Left lung (tissue), 10 donors: ENCODE measurements around the gene C1QTNF1. TPM values are rescaled to one million over a fixed set of nuclear protein-coding genes. Genes with fewer than 3 reads are reported as not detected.
"Not testable (repeated sequence)": the region's sequence is repeated elsewhere in the genome, so short reads cannot be mapped to it uniquely, and the experiment has no call there.

ENCODE experiments used
- ATAC-seq: fragments of 200-7000 bp; cut with Tn5 transposase; one replicate; pipeline ENCODE4 v1.9.1; 2020; ENCODE audit warnings: moderate library complexity
- DNase-seq, 4 donors: peaks; one replicate each; pipeline ENCODE4 v3.0.0-alpha.2; 2013 to 2020
- H3K27ac ChIP-seq, 2 donors: fragments of 200-600 bp; sonication (generic) in 1 of 2; one replicate each; pipeline versions ENCODE4 v1.5.0 to v1.8.0; 2020 to 2021
- H3K27me3 ChIP-seq, 2 donors: fragments of 200-600 bp; sonication (generic) in 1 of 2; one replicate each; pipeline versions ENCODE4 v1.5.0 to v1.8.0; 2020 to 2021
- H3K36me3 ChIP-seq, 2 donors: fragments of 200-600 bp; sonication (generic) in 1 of 2; one replicate each; pipeline versions ENCODE4 v1.5.0 to v1.8.0; 2020 to 2021
- H3K4me1 ChIP-seq, 2 donors: fragments of 200-600 bp; one replicate each; pipeline ENCODE4 v1.8.0; 2021
- H3K4me3 ChIP-seq, 2 donors: fragments of 200-600 bp; sonication (generic) in 1 of 2; one replicate each; pipeline versions ENCODE4 v1.5.0 to v1.8.0; 2020 to 2021; ENCODE audit warnings: mild to moderate bottlenecking in 1 of 2
- H3K9me3 ChIP-seq, 2 donors: fragments of 200-600 bp; sonication (generic) in 1 of 2; one replicate each; pipeline versions ENCODE4 v1.5.0 to v1.8.0; 2020 to 2021
- CTCF ChIP-seq, 2 donors: fragments of 200-600 bp; sonication (generic) in 1 of 2; IDR thresholded peaks; one replicate each; pipeline versions ENCODE4 v1.5.0 to v1.8.0; 2021; ENCODE audit warnings: antibody characterized with exemption in 2 of 2
- intact Hi-C, 2 donors: fragments of 100-400 bp; cut with DNase I; formaldehyde crosslinking; loops; one replicate each; pipeline versions ENCODE4 v1.11.2 to v1.14.2; 2022
- polyA plus RNA-seq, 6 donors: library from polyadenylated mRNA; unstranded; fragments of 120-200 nt; gene quantifications; one replicate each; pipeline ENCODE4 v1.2.1, GENCODE V29; 2013; ENCODE audit not compliant: insufficient read length in 6 of 6
- total RNA-seq, 2 donors: library from RNA; stranded (reverse); fragmentation: NEBNext Ultra II Directional; extraction: Animal tissue kit (Norgen Biotek cat#: 25700); gene quantifications; one replicate each; pipeline ENCODE4 v1.2.1, GENCODE V29; 2021
- donor health status: DM: no; HTN: yes; CAD: no.
- donor health status: DM: no; HTN: no; CAD: no.

C1QTNF1 gene
- total and polyA plus RNA-seq, 8 donors = 1.4 to 31.4 (median 2.2) TPM

DNA sequence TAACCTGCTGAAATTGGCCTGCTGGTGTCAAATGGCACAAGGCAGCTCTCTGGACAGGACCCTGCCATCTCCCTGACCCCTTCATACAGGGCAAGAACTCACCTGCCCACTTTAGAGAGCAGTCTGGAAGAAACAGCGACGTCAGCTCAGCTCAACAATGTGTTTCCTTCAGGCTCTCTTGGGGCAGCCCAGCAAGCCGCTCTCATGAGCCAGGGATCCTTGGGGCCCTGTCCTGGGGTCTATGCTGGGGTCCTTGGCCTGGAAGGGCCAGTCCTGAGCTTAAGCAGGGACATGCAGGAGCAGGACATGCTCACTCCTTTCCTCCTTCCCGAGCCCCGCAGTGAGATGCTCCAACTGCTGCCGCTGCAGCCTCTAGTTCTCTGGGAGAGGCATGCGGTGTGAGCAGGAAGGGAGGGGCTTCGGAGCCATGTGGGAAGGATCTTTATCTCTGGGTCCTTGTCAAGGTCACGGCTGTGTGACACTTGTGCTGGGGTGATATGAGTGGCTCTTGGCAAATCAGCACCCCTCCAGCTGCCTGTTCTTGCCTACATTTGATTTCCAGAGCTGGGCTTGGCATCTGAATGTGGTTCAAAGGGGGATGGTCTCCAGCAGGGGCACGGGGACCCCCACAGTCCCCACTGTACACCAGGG is 3.4 kb downstream of the C1QTNF1 start:
- DNase-seq (no peak), ATAC-seq (no peak)
- Histone ChIP-seq H3K27ac (no peak overlapping the region), H3K27me3 (peaks cover 0 to 81% of the 10 kb centered on the region in 2 donors), H3K9me3 (no peaks in the 10 kb centered on the region), H3K4me1 (peaks cover 30 to 55% of the 10 kb centered on the region in 2 donors), H3K4me3 (no peak overlapping the region), H3K36me3 (no peaks in the 10 kb centered on the region)
- TF ChIP-seq CTCF (IDR thresholded peaks at IDR 0.05) = no peak
- intact Hi-C loops = no loop called here

DNA sequence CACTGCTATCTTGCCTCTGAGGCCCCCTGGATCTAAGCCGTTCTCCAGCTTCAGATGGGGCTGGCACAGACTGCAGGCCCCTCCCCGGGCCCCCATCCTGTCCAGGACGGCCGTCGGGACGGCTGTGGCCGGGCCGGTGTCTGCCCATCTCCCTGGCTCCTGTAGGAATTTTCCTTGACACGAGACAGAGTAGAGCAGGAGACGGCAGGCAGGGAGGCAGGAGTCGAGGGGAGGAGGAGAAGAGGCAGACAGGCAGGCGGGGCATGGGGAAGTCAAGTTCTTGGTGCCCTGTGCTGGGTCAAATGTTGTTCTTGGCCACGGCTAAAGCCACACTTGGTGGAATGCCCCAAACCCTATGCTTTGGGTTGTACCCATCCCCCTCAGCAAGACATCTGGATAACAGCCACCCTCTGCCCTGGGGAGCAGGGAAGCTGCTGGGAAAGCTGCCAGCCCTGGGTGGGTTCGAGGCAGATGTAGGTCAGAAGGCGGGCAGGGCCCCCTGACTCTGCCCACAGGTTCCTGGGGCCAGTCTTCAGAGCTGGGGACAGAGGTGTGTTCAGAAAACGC is 4.0 kb downstream of the C1QTNF1 start:
- Histone ChIP-seq H3K27me3 (peaks cover 0 to 74% of the 10 kb centered on the region in 2 donors), H3K9me3 (no peaks in the 10 kb centered on the region), H3K27ac (no peak overlapping the region), H3K4me3 (no peak overlapping the region), H3K4me1 (peaks cover 26 to 49% of the 10 kb centered on the region in 2 donors), H3K36me3 (no peaks in the 10 kb centered on the region)
- no peak for DNase-seq
- TF ChIP-seq CTCF (IDR thresholded peaks at IDR 0.05) = no peak
- ATAC-seq = no peak
- intact Hi-C loops = no loop called here

DNA sequence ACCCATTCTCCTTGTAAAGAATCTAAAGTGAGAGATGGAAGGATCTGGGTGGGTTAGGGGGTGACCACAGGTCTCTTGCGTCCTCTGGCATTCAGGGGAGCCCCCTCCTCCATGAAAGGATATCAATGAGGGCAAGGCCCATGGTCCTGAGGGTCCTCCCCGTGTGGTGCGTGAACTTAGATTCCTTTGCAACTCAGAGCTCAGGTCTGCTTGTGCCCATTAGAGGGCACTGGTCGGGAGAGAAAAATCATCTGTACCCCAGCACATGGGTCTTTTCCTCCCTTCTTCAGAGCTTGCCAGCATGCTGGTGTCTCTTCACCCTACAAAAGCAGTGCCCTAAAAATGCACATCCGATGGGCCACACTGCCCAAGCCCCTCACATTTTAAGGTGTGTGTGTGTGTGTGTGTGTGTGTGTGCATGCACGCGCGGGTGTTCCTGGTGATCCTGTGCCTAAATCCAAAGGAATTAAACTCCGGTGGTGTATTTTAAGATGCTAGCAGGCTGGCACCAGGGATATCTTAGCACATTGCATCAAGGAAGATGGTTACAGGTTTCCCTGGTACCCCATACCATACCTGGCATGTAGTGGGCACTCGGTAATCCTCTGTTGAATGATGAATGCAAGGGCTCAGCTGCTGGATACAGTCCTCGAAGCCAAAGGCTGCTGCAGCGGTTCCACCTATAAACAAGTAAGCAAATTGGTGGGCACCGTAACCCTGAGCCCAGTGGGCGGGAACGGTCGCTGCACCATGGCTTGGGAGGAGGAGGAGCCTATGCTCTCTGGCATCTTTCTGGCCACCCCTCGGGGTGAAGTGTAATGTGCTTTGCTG is 4.7 kb downstream of the C1QTNF1 start:
- Histone ChIP-seq H3K9me3 (no peaks in the 10 kb centered on the region), H3K27me3 (peaks cover 0 to 67% of the 10 kb centered on the region in 2 donors), H3K4me3 (no peak overlapping the region), H3K4me1 (peaks cover 26 to 42% of the 10 kb centered on the region in 2 donors), H3K27ac (no peak overlapping the region), H3K36me3 (no peaks in the 10 kb centered on the region)
- intact Hi-C loops = no loop called here
- TF ChIP-seq CTCF (IDR thresholded peaks at IDR 0.05) = no peak
- DNase-seq (no peak), ATAC-seq (no peak)

GRCh38 chr17:79029327-79030009 is 5.5 kb downstream of the C1QTNF1 start:
- Histone ChIP-seq H3K4me1 (peaks cover 28 to 34% of the 10 kb centered on the region in 2 donors), H3K9me3 (no peaks in the 10 kb centered on the region), H3K27me3 (peaks cover 0 to 60% of the 10 kb centered on the region in 2 donors), H3K27ac (no peak overlapping the region), H3K36me3 (no peaks in the 10 kb centered on the region), H3K4me3 (no peak overlapping the region)
- no peak for TF ChIP-seq CTCF (IDR thresholded peaks at IDR 0.05)
- ATAC-seq = no peak
- DNase-seq = no peak
- intact Hi-C loops = no loop called here

GRCh38 chr17:79030636-79031035 is 6.7 kb downstream of the C1QTNF1 start:
- H3K9me3 ChIP-seq, intact Hi-C loops, H3K4me3 ChIP-seq, DNase-seq, H3K36me3 ChIP-seq, ATAC-seq, H3K27ac ChIP-seq: not testable (repeated sequence)
- peaks cover 20 to 24% of the 10 kb centered on the region in 2 donors for H3K4me1 ChIP-seq
- H3K27me3 ChIP-seq = peaks cover 0 to 48% of the 10 kb centered on the region in 2 donors
